GM15510 (cell line): Measurements from ENCODE around the gene USP13.

Experiments
- POLR2A ChIP-seq: IDR thresholded peaks from 3 replicates; pipeline ENCODE4 v1.6.1; 2011; ENCODE audit warnings: borderline replicate concordance; ENCODE audit not compliant: insufficient read length; ENCODE audit errors: extremely low read depth

Gene USP13

GRCh38 chr3:179826247-179826637 lies 173.4 kb downstream of the USP13 start:
- no peak for TF ChIP-seq POLR2A

- no peak for TF ChIP-seq POLR2A
These were observed 175.9 kb downstream of the USP13 start for GRCh38 chr3:179828738-179829137.

- TF ChIP-seq POLR2A = no peak
These were observed 176.6 kb downstream of the USP13 start for GRCh38 chr3:179829401-179829800.

- TF ChIP-seq POLR2A = no peak
These were observed 179.6 kb downstream of the USP13 start for GRCh38 chr3:179832333-179832854.

GRCh38 chr3:179833294-179833693 lies 180.5 kb downstream of the USP13 start:
- TF ChIP-seq POLR2A = no peak

- TF ChIP-seq POLR2A = no peak
These were observed 184.5 kb downstream of the USP13 start for GRCh38 chr3:179837374-179837773.
